Breast epithelium (tissue), 4 donors: Measurements from ENCODE around the gene NDUFB7. TPM values are rescaled to one million over a fixed set of nuclear protein-coding genes. Genes with fewer than 3 reads are reported as not detected.
"Not testable (repeated sequence)": the region's sequence is repeated elsewhere in the genome, so short reads cannot be mapped to it uniquely, and the experiment has no call there.

Experiments
- DNase-seq, 2 donors: peaks; one replicate each; pipeline ENCODE4 v3.0.0-alpha.2; 2019; ENCODE audit warnings: low spot score in 2 of 2
- H3K27ac ChIP-seq, 2 donors: fragments of 200-600 bp; sonication (generic) in 1 of 2; one replicate each; pipeline ENCODE4 v1.5.1; 2016 to 2019; ENCODE audit warnings: mild to moderate bottlenecking in 1 of 2
- H3K27me3 ChIP-seq, 2 donors: fragments of 200-600 bp; sonication (generic) in 1 of 2; one replicate each; pipeline versions ENCODE4 v1.5.1 to v1.6.0; 2017 to 2019; ENCODE audit warnings: control low read depth in 1 of 2, mild to moderate bottlenecking in 1 of 2
- H3K36me3 ChIP-seq: fragments of 200-600 bp; one replicate; pipeline ENCODE4 v1.5.1; 2019
- H3K4me1 ChIP-seq, 2 donors: fragments of 200-600 bp; sonication (generic); one replicate each; pipeline ENCODE4 v1.5.1; 2016 to 2019; ENCODE audit warnings: control low read depth in 1 of 2
- H3K4me3 ChIP-seq, 3 donors: fragments of 200-600 bp; sonication (generic); 1 replicate in 2 of 3; 2 replicates in 1 of 3; pipeline ENCODE4 v1.5.1; 2016 to 2019; ENCODE audit warnings: mild to moderate bottlenecking in 3 of 3, moderate library complexity in 2 of 3
- H3K9me3 ChIP-seq, 2 donors: fragments of 200-600 bp; sonication (generic) in 1 of 2; one replicate each; pipeline ENCODE4 v1.5.1; 2016 to 2019; ENCODE audit warnings: control low read depth in 1 of 2
- CTCF ChIP-seq, 3 donors: fragments of 450-650 bp; IDR thresholded peaks; one replicate each; pipeline ENCODE4 v1.5.1; 2016 to 2017; ENCODE audit warnings: antibody characterized with exemption in 3 of 3, mild to moderate bottlenecking in 3 of 3, moderate library complexity in 3 of 3
- POLR2A ChIP-seq: fragments of 450-650 bp; IDR thresholded peaks from one replicate; pipeline ENCODE4 v1.6.1; 2016; ENCODE audit warnings: antibody characterized with exemption, mild to moderate bottlenecking, moderate library complexity
- POLR2AphosphoS5 ChIP-seq, 3 donors: sonication (generic); formaldehyde crosslinking; IDR thresholded peaks; one replicate each; pipeline ENCODE4 v1.6.1; 2017; ENCODE audit warnings: antibody characterized with exemption in 3 of 3
- intact Hi-C: fragments of 100-400 bp; cut with DNase I; formaldehyde crosslinking; loops from one replicate; pipeline ENCODE4 v1.15.1; 2023; ENCODE audit warnings: low total_unique reads
- total RNA-seq, 3 donors: library from RNA; depleted of rRNA; stranded (reverse); fragments of >200 nt; gene quantifications; one replicate each; pipeline ENCODE4 v1.1.0, GENCODE V29; 2016

The NDUFB7 gene
- total RNA-seq, 3 donors from 2014 or later: 283 to 388 (median 299) TPM

- peaks cover 12 to 26% of the 10 kb centered on the region in 2 donors for H3K4me1 ChIP-seq
- H3K9me3 ChIP-seq: no peaks in the 10 kb centered on the region
- H3K27ac ChIP-seq: no peak overlapping the region
- intact Hi-C loops: loop anchor here (10.0 kb wide), 1 partner anchor 118 kb away; no protein-coding TSS in a partner anchor
- no peaks in the 10 kb centered on the region for H3K27me3 ChIP-seq
- H3K4me3 ChIP-seq: no peak overlapping the region
- no peaks in the 10 kb centered on the region for H3K36me3 ChIP-seq
- TF ChIP-seq POLR2AphosphoS5 (IDR thresholded peaks at IDR 0.05) (no peak), CTCF (IDR thresholded peaks at IDR 0.05) (no peak), POLR2A (no peak)
- DNase-seq: no peak
These were observed 5.2 kb downstream of the NDUFB7 start for GRCh38 chr19:14566712-14567077.

DNA sequence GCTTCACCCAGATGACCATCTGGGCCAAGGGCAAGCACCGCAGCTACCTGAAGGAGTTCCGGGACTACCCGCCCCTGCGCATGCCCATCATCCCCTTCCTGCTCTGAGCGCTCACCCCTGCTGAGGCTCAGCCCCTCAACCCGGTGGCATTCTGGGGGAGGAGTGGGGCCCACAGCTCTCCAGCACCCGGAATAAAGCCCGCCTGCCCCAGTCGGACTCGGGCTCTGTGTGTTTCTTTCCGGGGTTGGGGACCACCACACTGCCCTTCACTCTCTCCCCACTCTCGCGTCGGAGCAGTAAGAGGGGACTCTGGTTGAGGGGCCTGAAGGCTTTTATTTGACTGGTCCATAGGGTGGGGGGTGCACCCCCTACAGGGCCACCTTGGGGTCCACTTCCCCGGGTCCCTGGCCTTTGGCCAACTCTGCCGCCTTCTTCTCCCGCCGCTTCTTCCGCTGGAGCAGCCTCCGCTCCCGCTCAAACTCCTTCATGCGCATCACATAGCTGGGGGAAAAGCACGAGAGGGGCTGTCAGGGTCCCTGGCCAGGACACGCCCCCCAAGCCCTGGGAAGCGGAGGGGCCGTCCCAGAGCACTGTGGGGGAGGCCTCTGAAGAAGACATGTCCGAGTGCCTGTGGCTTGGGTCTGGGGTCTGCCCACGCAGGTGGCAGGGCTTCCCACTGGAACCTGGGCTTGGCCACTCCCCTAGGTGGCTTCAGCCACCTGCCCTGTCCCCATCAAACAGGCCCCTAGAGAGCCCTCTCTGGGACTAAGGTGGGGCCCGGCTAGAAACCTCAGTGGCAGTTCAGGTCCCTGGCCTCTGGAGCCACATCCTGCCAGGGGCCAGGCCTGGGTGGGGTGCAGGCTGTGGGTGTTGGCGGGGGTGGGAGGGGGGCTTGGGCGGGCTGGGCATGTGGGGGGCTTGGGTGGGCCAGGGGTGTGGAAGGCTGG, 5.8 kb downstream of the NDUFB7 start:
- Histone ChIP-seq H3K27me3 (no peaks in the 10 kb centered on the region), H3K36me3 (no peaks in the 10 kb centered on the region), H3K4me1 (peaks cover 13 to 30% of the 10 kb centered on the region in 2 donors), H3K4me3 (no peak overlapping the region), H3K9me3 (no peaks in the 10 kb centered on the region), H3K27ac (peak overlapping the region in 1 of 2 donors; percentile 54)
- DNase-seq: no peak
- intact Hi-C loops: loop anchor here (10.0 kb wide), 1 partner anchor 119 kb away; no protein-coding TSS in a partner anchor
- TF ChIP-seq POLR2AphosphoS5 (IDR thresholded peaks at IDR 0.05) (no peak), CTCF (IDR thresholded peaks at IDR 0.05) (no peak), POLR2A (no peak)

DNA sequence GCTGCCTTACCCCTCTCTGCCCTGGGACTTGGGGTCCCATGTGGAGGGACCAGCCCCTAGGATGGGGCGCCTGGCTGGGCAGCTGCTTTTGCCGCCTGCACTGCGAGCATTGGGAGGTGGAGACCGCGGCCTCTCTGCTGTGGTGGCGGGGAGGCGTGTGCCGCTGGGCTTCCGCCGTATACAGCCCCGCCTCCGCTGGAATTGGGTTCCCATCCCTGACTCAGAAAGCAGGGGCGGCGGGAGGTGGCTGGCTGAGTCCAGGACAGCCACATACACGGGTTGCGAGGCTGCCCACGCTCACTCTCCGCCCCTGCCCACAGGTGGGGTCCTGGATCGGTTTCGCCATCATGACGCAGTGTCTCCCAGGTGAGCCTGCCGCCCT, 6.6 kb downstream of the NDUFB7 start:
- intact Hi-C loops: loop anchor here (10.0 kb wide), 1 partner anchor 120 kb away; no protein-coding TSS in a partner anchor
- H3K27ac ChIP-seq: peak overlapping the region; percentile 7 to 54
- no peaks in the 10 kb centered on the region for H3K9me3 ChIP-seq
- DNase-seq: no peak
- peaks cover 15 to 28% of the 10 kb centered on the region in 2 donors for H3K4me1 ChIP-seq
- TF ChIP-seq CTCF (IDR thresholded peaks at IDR 0.05): no peak
- TF ChIP-seq POLR2AphosphoS5 (IDR thresholded peaks at IDR 0.05): no peak
- TF ChIP-seq POLR2A: no peak
- H3K36me3 ChIP-seq: no peaks in the 10 kb centered on the region
- H3K27me3 ChIP-seq: no peaks in the 10 kb centered on the region
- H3K4me3 ChIP-seq: no peak overlapping the region

GRCh38 chr19:14564652-14565297, 7.1 kb downstream of the NDUFB7 start:
- intact Hi-C loops: loop anchor here (10.0 kb wide), 1 partner anchor 120 kb away; no protein-coding TSS in a partner anchor
- peaks cover 18 to 30% of the 10 kb centered on the region in 2 donors for H3K4me1 ChIP-seq
- not testable (repeated sequence) for H3K36me3 ChIP-seq

DNA sequence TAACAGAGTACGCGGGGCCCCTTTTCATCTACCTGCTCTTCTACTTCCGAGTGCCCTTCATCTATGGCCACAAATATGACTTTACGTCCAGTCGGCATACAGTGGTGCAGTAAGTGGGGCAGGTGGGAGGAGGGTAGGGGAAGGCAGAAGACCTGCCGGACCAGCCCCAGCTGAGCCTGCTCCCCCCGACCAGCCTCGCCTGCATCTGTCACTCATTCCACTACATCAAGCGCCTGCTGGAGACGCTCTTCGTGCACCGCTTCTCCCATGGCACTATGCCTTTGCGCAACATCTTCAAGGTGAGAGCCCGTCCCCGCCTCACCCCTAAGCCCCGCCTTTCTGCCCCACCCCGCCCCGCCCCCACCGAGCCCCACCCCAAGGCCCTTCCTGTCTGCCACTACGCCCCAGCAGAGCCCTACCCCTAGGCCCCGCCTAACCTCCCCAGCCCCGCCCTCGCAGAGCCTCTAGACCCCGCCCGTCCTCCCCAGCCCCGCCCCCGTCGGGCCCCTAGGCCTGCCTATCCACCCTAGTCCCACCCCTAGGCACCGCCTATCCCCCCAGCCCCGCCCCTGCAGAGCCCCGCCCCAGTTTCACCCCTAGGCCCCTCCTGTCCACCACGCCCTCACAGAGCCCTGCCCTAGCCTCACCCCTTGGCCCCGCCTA, 7.7 kb downstream of the NDUFB7 start:
- peak overlapping the region; percentile 7 to 92 for H3K27ac ChIP-seq
- no peaks in the 10 kb centered on the region for H3K9me3 ChIP-seq
- no peaks in the 10 kb centered on the region for H3K27me3 ChIP-seq
- no peak for TF ChIP-seq POLR2AphosphoS5 (IDR thresholded peaks at IDR 0.05)
- H3K4me1 ChIP-seq: peaks cover 18 to 30% of the 10 kb centered on the region in 2 donors
- DNase-seq: no peak
- intact Hi-C loops: loop anchor here (10.0 kb wide), 1 partner anchor 121 kb away; no protein-coding TSS in a partner anchor
- no peak overlapping the region for H3K4me3 ChIP-seq
- H3K36me3 ChIP-seq: no peaks in the 10 kb centered on the region

More at GRCh38 chr19:14564652-14565297, 7.1 kb downstream of the NDUFB7 start:
- DNase-seq, H3K9me3 ChIP-seq, H3K4me3 ChIP-seq, H3K27me3 ChIP-seq: not testable (repeated sequence)
- H3K27ac ChIP-seq: peak overlapping the region; percentile 7 to 54
